Measurements from ENCODE around the gene SIPA1L3.

Gene SIPA1L3

GRCh38 chr19:37953918-37954303 lies 46.9 kb downstream of the SIPA1L3 start:
- TF ChIP-seq CTCF (conservative IDR thresholded peaks at IDR 0.05; ENCODE audit: low read depth, low read length) = no peak
- no peak for DNase-seq (ENCODE audit: low read depth)
- H3K4me3 ChIP-seq (ENCODE audit: low read depth, low read length) = no peak overlapping the region

- H3K4me3 ChIP-seq (ENCODE audit: low read depth, low read length) = no peak overlapping the region
- no peak for DNase-seq (ENCODE audit: low read depth)
- no peak for TF ChIP-seq CTCF (conservative IDR thresholded peaks at IDR 0.05; ENCODE audit: low read depth, low read length)
Observed at GRCh38 chr19:37954421-37954874, 47.4 kb downstream of the SIPA1L3 start.

GRCh38 chr19:37955986-37956385 lies 49.0 kb downstream of the SIPA1L3 start:
- no peak for DNase-seq (ENCODE audit: low read depth)
- no peak for TF ChIP-seq CTCF (conservative IDR thresholded peaks at IDR 0.05; ENCODE audit: low read depth, low read length)
- no peak overlapping the region for H3K4me3 ChIP-seq (ENCODE audit: low read depth, low read length)

GRCh38 chr19:37957176-37957575 lies 50.2 kb downstream of the SIPA1L3 start:
- H3K4me3 ChIP-seq (ENCODE audit: low read depth, low read length) = no peak overlapping the region
- DNase-seq (ENCODE audit: low read depth) = no peak
- TF ChIP-seq CTCF (conservative IDR thresholded peaks at IDR 0.05; ENCODE audit: low read depth, low read length) = no peak

GRCh38 chr19:37959665-37960114 lies 52.7 kb downstream of the SIPA1L3 start:
- TF ChIP-seq CTCF (conservative IDR thresholded peaks at IDR 0.05; ENCODE audit: low read depth, low read length) = no peak
- DNase-seq (ENCODE audit: low read depth) = no peak
- H3K4me3 ChIP-seq (ENCODE audit: low read depth, low read length) = no peak overlapping the region

GRCh38 chr19:37961198-37961597 lies 54.2 kb downstream of the SIPA1L3 start:
- no peak for TF ChIP-seq CTCF (conservative IDR thresholded peaks at IDR 0.05; ENCODE audit: low read depth, low read length)
- DNase-seq (ENCODE audit: low read depth) = no peak

GRCh38 chr19:37963190-37963936 lies 56.4 kb downstream of the SIPA1L3 start:
- no peak for TF ChIP-seq CTCF (conservative IDR thresholded peaks at IDR 0.05; ENCODE audit: low read depth, low read length)
- peak; percentile 43 for DNase-seq (ENCODE audit: low read depth)
- H3K4me3 ChIP-seq (ENCODE audit: low read depth, low read length) = no peak overlapping the region

More at GRCh38 chr19:37961198-37961597, 54.2 kb downstream of the SIPA1L3 start:
- no peak overlapping the region for H3K4me3 ChIP-seq (ENCODE audit: low read depth, low read length)

Measured in choroid plexus epithelial cell (primary cell).